Vagina (tissue), 2 donors: ENCODE measurements around the gene PACS1.

Source experiments
- CTCF ChIP-seq, 3 experiments: fragments of 450-650 bp in 2 of 3; fragments of 200-600 bp in 1 of 3; sonication (generic) in 1 of 3; IDR thresholded peaks; one replicate each; pipeline ENCODE4 v1.5.1; 2017 to 2019; ENCODE audit warnings: antibody characterized with exemption in 3 of 3, mild to moderate bottlenecking in 2 of 3, moderate library complexity in 2 of 3
- POLR2A ChIP-seq, 2 donors: fragments of 450-650 bp; IDR thresholded peaks; one replicate each; pipeline ENCODE4 v1.6.1; 2017; ENCODE audit warnings: antibody characterized with exemption in 2 of 2, mild to moderate bottlenecking in 2 of 2, moderate library complexity in 2 of 2

- TF ChIP-seq CTCF (IDR thresholded peaks at IDR 0.05) (peak; percentile 51 to 76 (median 60)), POLR2A (IDR thresholded peaks at IDR 0.05) (no peak)
These were observed 24.9 kb upstream of the PACS1 start for GRCh38 chr11:66045177-66045639.
